ENCODE results near the gene GPR161.

DNA sequence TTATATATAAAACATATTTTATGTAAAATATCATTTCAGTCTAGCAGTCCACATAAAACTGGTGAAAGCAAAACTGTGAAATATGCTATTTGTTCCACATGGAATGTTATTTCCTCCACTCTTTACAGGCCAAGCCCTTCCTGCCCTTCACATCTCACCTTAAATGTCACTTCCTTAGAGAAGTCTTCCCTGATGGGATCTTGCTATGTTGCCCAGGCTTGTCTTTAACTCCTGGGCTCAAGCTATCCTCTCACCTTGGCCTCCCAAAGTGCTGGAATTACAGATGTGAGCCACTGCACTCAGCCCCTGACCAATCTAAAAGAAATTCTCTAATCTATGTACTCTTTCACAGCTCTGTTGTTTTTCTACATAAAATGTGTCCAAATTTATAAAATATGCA is 2.3 kb upstream of the GPR161 start:
- TF ChIP-seq, protein P1, sequence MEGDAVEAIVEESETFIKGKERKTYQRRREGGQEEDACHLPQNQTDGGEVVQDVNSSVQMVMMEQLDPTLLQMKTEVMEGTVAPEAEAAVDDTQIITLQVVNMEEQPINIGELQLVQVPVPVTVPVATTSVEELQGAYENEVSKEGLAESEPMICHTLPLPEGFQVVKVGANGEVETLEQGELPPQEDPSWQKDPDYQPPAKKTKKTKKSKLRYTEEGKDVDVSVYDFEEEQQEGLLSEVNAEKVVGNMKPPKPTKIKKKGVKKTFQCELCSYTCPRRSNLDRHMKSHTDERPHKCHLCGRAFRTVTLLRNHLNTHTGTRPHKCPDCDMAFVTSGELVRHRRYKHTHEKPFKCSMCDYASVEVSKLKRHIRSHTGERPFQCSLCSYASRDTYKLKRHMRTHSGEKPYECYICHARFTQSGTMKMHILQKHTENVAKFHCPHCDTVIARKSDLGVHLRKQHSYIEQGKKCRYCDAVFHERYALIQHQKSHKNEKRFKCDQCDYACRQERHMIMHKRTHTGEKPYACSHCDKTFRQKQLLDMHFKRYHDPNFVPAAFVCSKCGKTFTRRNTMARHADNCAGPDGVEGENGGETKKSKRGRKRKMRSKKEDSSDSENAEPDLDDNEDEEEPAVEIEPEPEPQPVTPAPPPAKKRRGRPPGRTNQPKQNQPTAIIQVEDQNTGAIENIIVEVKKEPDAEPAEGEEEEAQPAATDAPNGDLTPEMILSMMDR (conservative IDR thresholded peaks at IDR 0.05; ENCODE audit: low read length) = no peak
- TF ChIP-seq EZH2phosphoT487 (IDR thresholded peaks at IDR 0.05; ENCODE audit: borderline replicate concordance, low read depth, low read length) = no peak
